Measurements from ENCODE around the gene SPATS2.
"Not testable (repeated sequence)": the region's sequence is repeated elsewhere in the genome, so short reads cannot be mapped to it uniquely, and the experiment has no call there.

The SPATS2 gene

GRCh38 chr12:49417558-49417957, 50.3 kb downstream of the SPATS2 start:
- CTCF ChIA-PET, result no interaction called here
- H3K4me3 ChIP-seq (ENCODE audit: low read depth, low read length), result no peak overlapping the region
- TF ChIP-seq CTCF (IDR thresholded peaks at IDR 0.05; ENCODE audit: insufficient read depth, low read length, missing control alignments), result no peak
- no peak for DNase-seq (ENCODE audit: low read depth, low spot score)
- POLR2A ChIA-PET, result no interaction called here

- TF ChIP-seq CTCF (IDR thresholded peaks at IDR 0.05; ENCODE audit: insufficient read depth, low read length, missing control alignments), result no peak
- POLR2A ChIA-PET, result no interaction called here
Measured at GRCh38 chr12:49420556-49420955, 53.3 kb downstream of the SPATS2 start.

GRCh38 chr12:49422114-49422513, 54.9 kb downstream of the SPATS2 start:
- H3K4me3 ChIP-seq (ENCODE audit: low read depth, low read length), result no peak overlapping the region
- no peak for TF ChIP-seq CTCF (IDR thresholded peaks at IDR 0.05; ENCODE audit: insufficient read depth, low read length, missing control alignments)
- POLR2A ChIA-PET, result interaction anchor here (0.6 kb wide), 1 partner anchor 1690 kb away, joined by 3 read pairs; no protein-coding TSS in a partner anchor
- CTCF ChIA-PET, result interaction anchor here (1.0 kb wide), 1 partner anchor 63 kb away, joined by 3 read pairs; no protein-coding TSS in a partner anchor
- no peak for DNase-seq (ENCODE audit: low read depth, low spot score)

More at GRCh38 chr12:49420556-49420955, 53.3 kb downstream of the SPATS2 start:
- DNase-seq (ENCODE audit: low read depth, low spot score), result no peak
- no peak overlapping the region for H3K4me3 ChIP-seq (ENCODE audit: low read depth, low read length)
- CTCF ChIA-PET, result no interaction called here

- DNase-seq (ENCODE audit: low read depth, low spot score), result peak; percentile 12
- TF ChIP-seq CTCF (IDR thresholded peaks at IDR 0.05; ENCODE audit: insufficient read depth, low read length, missing control alignments), result no peak
- ChIA-PET POLR2A (interaction anchor here (0.6 to 1.2 kb wide), 2 partner anchors 45 to 61 kb away, joined by 3 to 6 read pairs; partner anchors contain the start of gene SPATS2), CTCF (interaction anchor here (0.6 kb wide), 1 partner anchor 14 kb away, joined by 4 read pairs; no protein-coding TSS in a partner anchor)
- H3K4me3 ChIP-seq (ENCODE audit: low read depth, low read length), result no peak overlapping the region
Measured at GRCh38 chr12:49428793-49429192, 61.5 kb downstream of the SPATS2 start.

- CTCF ChIA-PET, result no interaction called here
- TF ChIP-seq CTCF (IDR thresholded peaks at IDR 0.05; ENCODE audit: insufficient read depth, low read length, missing control alignments), result no peak
- H3K4me3 ChIP-seq (ENCODE audit: low read depth, low read length), result no peak overlapping the region
- POLR2A ChIA-PET, result no interaction called here
- no peak for DNase-seq (ENCODE audit: low read depth, low spot score)
Measured at GRCh38 chr12:49432616-49433015, 65.4 kb downstream of the SPATS2 start.

- H3K4me3 ChIP-seq (ENCODE audit: low read depth, low read length); DNase-seq (ENCODE audit: low read depth, low spot score); POLR2A ChIA-PET; CTCF ChIA-PET: not testable (repeated sequence)
Measured at GRCh38 chr12:49436799-49437198, 69.5 kb downstream of the SPATS2 start.

- CTCF ChIA-PET, result no interaction called here
- no peak overlapping the region for H3K4me3 ChIP-seq (ENCODE audit: low read depth, low read length)
- DNase-seq (ENCODE audit: low read depth, low spot score), result no peak
- POLR2A ChIA-PET, result no interaction called here
- TF ChIP-seq CTCF (IDR thresholded peaks at IDR 0.05; ENCODE audit: insufficient read depth, low read length, missing control alignments), result no peak
Measured at GRCh38 chr12:49439042-49439441, 71.8 kb downstream of the SPATS2 start.

Data from AG04449 (cell line).